ENCODE data around the gene STK33.

Gene STK33

DNA sequence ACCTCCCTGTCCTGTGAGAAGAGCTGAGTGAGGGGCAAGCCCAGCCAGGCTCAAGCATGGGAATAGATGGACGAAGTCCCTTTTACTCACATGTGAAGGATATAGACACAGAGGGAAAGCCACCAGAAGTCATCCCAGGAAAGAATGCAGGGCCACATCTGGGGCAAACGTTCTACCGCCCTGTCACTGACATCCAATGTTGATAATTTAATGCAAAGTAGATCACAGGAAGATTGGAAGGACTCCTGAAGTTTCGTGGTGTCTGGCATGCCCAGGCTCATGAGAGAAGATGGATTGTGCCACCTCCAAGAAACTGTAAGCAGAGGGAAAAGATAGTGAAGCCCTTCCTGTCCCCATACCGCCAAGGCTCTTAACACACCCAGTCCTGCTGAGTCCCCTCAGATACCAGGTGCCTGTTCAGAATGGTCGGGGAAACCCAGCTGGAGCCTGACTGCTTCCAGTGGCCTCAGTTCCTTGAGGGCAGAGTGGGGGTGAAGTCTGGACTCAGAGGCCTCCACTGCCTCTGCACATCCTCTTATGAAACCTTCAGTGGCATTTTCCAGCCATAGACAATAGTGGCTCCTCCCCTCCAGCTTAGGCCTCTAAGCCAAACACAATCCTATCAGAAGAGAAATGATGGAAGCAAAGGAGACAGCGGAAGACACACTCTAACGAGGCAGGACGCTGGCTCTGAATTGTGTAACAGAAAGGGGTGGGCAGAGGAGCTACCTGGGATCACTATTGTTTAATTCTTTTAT, 7.5 kb upstream of the STK33 start:
- no peak for DNase-seq

DNA sequence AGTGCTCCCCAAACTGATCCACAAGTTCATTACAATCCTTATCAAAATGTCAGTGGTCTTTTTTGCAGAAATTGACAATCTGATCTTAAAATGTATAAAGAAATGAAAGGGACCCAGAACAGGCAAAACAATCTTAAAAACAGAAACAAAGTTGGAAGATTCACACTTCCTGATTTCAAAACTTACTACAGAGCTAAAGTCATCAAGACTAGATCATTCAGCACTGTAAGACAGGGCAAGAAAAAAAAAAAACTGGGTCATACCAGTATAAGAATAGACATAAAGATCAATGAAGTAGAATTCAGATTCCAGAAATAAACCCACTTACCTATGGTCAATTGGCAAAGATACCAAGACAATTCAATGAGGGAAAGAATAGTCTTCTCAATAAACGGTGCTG, 4.5 kb upstream of the STK33 start:
- no peak for DNase-seq

DNA sequence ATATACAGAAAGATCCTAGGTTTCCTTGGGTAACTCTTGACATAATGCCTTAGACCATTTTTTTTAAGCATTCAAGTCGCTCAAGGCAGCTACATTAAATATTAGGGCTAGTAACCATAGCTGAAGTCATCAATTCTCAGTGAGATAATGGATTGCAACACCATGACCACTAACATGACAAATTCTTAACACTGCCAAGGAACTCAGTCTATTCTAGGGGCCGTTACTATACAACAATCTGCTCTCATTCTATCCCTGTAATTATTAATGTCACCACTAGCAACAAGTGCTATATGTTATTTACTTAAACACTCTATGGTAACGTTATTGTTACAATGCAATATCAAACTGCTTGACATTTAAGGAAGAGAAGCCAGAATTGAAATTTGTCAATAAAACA, 3.2 kb upstream of the STK33 start:
- no peak for DNase-seq

DNA sequence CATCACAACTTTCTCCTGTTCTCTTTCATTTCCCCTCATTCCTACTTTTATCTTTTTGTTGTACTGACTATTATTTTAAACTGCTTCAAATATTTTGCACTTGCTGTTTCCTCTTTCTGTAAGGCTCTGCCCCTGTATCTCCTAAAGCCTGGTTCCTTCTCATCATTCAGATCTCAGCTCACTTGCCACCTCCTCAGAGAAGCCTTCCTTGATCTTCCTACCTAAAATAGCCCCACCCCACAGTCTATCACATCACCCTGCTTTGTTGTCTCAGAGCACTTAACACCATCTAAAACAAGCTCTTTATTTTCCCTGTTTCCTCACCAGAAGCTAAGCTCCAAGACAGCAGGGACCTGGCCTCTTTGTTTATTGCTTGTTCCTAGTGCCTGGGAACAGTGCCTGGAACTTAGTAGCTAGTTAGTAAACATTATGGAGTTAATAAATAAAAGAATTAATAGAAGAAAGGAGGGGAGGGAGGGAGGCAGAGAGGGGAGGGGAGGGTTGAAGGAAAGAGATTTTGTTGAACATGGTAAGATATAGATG, 2.5 kb upstream of the STK33 start:
- no peak for DNase-seq

DNA sequence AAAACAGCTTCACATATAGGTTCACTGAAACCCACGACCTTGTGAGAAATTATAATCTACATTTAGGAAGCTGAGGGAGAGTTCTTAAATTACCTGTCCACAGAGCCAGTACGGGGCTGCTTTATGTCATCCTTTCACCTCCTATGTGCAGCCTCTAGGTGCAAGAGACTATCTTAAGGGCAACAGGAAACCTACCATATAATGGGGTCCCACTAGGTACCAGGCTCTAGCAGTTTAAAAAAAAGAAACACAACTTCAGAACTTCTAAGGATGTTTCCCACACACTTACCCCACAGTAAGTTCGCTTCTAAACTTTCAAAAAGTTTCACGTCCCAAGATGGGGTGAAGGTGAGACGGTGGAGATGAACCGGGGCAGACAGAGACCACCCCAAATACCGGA, 573 bp downstream of the STK33 start:
- DNase-seq = no peak

DNA sequence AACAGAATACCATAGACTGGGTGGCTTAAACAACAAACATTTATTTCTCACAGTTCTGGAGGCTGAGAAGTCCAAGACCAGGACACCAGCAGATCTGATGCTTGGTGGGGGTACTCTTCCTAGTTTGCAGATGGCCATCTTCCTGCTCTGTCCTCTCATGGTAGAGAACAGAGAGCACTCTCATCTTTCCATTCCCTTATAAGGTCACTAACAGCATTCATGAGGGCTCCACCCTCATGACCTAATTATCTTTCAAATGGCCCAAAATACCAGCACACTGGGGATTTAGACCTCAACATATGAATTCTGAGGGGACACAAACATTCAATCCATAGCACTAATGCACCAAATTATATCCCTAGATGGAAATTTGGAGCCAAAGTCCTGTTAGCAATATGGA, 6.1 kb downstream of the STK33 start:
- DNase-seq = no peak

DNA sequence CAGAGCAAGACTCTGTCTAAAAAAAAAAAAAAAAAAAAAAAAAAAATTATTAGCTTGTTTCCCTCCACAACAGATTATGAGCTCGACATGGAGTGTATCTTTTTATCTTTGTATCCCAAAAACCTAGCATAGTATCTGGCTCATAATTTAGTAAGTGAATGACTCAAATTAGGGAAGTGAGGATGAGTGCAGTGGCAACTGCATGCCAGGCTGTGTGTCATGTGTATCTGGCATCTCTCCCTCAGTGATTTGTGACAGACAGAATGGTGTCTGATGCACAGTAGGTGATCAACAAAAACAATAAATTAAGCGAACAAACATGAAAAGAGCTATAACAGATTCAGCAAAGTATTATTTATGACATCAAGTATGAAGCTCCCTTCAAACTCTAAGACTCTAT, 7.2 kb downstream of the STK33 start:
- no peak for DNase-seq

DNA sequence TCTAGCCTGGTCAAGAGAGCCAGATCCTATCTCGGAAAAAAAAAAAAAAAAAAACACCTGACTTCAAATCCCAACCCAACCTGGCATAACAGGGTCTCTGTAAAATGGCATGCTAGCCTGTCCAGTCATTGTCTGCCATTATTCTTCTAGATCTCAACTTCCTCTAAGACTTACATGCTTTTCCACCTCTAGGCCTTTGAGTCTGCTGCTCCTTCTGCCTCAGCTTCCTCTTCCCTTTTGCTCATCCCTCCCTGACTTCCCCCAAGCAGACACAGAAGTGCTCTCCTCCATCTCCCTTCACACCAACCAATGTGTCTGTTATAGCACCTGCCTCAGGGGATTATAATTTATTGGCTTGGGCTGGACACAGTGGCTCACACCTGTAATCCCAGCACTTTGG, 7.8 kb downstream of the STK33 start:
- no peak for DNase-seq

DNA sequence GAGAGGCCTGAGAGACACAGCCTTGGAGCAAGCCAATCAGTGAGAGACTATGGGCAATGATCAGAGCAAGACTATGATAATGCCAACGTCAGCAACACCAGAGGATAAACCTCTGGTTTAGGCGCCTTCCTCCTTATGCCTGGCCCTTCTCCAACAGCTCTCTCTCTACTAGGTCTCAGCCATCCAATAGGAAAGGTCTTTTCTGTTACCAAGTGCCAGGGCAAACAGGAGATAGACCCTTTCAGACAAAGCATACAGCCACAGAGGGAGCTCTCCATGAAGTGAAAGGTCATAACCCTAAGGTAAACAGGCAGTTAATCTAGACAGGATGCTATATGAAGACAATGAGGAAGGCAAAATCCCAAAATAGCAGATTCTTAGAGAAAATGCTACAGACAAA, 9.5 kb downstream of the STK33 start:
- DNase-seq = no peak

DNA sequence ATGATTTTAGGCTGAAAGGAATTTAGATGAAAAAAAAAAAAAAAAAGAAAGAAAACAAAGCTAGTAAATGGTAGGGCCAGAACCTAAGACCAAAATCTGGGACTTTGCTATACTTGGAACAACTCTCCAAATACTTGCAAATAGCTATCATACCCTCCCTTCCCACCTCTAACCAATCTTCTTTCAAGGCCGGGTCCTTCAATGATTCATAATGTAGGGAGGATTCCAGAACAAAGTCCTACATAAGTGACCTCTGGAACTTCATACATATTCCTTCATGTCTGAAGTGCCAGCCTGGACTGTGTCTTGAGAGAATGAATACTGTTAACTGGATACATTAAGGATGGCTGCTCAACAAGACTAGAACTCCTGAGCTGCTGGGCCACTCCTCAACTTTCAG, 9.9 kb downstream of the STK33 start:
- no peak for DNase-seq

DNA sequence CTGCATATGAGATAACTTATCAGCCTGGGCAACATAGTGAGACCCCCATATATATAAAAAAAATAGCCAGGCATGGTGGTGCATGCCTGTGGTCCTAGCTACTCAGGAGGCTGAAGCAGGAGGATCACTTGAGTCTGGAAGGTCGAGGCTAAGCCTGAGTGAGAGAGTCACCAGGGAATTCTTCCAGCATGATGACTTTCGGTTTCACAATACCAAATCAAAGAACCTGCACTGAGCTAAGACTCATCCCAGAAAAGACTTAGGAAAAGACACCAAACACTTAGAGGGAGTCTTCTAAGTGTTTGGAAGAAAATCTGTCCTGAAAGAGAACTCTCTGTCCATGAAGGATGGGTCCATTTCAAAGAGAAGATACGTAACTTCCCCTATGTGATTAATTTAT, 12.7 kb downstream of the STK33 start:
- DNase-seq = no peak

DNA sequence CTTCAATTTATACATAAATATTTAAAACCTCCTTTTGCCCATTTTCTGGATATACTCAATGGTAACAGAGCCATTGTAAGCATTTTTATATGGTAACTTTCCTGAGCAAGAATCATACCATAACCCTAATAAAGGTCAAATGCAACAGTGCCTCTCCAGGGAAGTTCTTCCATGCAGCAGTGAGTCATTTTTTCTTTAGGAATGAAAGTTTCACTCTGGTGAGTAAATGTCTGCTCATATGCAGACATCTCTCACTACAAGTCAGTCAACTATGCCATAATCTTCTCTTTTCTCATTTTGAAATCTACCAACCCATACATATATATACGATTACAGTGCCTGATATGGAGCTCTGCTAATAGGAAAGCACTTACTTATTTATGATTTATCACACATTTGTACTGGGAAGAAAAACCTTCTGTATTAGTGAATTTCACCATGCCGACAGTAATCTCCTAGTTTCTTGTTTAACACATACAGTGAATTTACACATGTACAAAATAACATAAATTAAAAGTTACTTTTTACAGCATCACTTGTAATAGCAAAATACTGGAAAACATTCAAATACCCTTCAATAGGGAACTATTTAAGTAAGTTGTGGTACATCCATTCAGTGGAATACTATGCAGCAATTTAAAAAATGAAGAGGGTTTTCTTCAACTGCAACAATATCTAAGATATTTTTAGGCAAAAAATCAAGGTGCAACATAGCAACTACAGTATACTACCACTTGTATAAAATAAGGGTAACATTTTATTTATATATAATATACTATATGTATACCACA, 16.0 kb downstream of the STK33 start:
- no peak for DNase-seq

DNA sequence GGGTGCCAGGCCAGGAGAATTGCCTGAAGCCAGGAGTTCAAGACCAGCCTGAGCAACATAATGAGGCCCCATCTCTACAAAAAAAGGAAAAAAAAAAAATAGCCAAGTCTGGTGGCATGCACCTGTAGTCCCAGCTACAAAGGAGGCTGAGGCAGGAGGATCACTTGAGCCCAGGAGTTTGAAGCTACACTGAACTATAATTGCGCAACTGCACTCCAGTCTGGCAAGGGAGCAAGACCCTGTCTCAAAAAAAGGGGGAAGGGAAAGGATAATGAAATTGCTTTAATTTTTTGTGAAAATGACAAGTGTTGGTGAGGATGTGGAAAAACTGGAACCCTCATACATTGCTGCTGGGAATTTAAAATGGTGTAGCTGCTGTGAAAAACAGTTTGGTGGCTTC, 19.2 kb downstream of the STK33 start:
- no peak for DNase-seq

DNA sequence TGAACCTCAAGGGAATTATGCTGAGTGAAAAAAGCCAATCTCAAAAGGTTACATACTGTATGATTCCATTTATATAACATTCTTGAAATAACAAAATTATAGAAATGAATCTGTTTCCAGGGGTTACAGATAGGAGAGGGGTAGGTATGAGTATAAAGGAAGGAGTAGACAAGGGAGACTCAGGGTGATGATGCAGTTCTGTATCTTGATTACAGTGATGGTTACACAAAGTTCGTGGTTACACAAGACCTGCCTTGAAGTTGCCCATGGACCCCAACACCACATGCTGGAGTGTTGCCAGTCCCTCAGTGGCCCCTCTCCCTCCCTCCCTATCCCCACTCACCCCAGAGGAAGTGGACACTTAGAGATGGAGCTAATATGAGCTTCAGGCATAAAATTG, 20.3 kb downstream of the STK33 start:
- no peak for DNase-seq

DNA sequence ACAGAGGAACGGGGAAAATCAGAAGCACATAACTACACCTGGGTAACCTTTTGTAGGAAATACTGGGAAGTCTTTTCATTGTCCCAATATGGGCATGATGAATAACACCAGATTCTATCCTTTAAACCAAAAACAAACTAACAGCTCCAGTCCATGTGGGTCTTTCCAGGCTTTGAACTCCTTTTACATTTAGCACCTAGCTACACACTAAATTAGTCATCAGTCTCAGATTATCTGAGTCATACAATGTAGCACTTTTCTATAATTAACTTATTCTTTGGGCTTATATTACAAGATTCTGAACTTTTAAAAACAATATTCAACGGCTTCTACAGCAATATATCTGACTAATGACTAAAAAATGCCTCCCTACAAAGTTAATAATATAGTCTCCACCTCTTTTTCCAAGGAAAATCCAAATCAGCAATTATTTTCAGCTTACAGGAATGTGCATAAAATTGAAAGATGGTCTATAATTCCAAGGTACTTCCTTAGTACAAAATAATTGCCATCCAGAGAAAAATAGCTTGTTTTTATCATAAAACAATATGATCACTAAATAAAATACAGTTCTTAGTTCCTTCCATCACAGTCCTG, 26.3 kb downstream of the STK33 start:
- no peak for DNase-seq

DNA sequence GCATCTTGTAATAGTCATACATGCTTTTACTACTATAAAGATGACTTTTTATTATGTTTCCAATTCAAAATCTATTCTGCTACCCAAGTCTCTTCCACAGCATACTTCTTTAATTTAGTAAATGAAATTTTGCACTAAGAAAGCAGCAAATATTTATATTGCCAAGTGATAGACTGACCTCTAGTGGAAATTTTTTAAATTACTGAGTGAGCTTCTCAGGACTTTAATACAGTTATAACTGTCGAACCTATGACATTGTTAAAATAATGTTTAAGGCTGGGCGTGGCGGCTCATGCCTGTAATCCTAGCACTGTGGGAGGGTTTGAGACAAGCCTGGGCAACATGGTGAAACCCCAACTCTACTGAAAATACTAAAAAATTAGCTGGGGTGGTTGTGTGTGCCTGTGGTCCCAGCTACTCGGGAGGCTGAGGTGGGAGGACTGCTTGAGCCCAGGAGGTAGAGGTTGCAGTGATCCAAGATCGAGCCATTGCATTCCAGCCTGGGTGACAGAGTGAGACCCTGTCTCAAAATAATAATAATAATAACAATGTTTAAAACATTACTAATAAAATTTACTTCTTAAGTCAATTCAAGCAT, 27.3 kb downstream of the STK33 start:
- no peak for DNase-seq

DNA sequence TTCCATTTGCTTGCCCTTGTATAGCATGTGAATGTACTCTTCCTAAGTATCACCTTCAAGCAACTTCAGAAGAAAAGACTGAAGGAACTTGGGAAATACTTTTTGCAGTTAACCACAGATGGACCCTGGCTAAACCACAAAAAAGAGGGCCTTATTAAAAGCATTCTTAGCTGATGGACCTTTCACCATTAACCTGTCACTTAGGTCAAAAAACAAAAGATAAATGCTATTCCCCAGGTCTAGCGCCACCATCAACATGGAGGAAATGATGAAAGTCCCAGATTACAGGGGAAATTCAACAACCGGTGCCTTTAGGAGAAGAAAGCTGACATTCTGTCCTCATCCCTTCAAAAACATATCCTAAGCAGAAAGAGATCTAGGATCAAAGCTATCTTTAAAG, 29.5 kb downstream of the STK33 start:
- no peak for DNase-seq

DNA sequence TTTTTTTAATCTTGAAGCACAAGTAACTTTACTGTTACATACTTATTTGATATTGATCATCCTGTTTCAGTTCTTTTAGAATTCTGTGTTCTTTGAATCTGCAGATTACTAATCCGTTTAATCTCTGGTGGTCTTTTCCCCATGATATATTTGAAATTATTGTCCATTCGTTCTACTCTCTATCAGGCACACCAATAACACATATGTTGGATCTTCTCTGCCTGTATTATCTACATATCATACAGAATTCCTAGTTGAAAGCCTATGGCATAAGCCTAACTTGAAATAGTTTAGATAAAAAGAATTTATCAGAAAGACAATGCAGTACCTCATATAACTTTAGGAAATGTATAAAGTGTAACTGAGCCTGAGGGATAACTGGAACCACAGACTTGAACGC, 32.6 kb downstream of the STK33 start:
- no peak for DNase-seq

DNA sequence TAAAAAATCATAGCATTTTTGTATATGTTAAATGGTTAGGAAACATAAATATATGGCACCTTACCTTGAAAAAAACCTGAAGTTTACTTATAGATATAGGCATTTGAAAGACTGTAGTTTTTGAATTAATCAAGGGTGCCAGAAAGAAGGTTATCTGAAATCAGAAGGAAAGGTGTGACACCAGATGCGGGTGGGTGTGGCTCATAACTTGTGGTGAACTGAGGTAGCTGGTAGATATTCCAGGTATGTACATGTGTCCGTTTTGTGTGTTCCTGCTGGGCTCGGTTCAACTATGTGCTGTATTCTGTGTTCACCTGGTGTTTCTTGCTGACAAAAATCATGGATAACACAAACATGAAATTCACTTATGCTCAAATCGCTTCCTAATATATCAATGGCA, 35.6 kb downstream of the STK33 start:
- no peak for DNase-seq

DNA sequence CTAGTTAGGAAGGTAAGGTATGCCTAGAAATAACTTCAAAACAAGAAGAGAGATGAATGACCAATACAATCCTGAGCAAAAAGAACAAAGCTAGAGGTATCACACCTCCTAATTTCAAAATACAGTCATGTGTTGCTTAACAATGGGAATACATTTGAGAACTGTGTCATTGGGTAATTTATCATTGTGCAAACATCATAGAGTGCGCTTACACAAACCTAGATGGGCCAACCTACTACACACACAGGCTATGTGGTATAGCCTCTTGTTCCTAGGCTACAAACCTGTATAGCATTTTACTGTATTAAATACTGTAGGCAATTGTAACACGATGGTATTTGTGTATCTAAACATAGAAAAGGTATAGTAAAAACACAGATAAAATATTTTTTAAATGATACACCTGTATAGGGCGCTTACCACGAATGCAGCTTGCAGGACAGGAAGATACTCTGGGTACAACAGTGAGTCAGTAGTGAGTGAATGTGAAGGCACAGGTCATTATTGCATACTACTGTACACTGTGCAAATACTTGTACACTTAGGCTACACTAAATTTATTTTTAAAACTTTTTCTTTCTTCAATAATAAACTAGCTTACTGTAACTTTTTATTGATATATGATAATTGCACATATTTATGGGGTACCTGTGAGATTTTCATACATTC, 48.2 kb downstream of the STK33 start:
- no peak for DNase-seq

DNA sequence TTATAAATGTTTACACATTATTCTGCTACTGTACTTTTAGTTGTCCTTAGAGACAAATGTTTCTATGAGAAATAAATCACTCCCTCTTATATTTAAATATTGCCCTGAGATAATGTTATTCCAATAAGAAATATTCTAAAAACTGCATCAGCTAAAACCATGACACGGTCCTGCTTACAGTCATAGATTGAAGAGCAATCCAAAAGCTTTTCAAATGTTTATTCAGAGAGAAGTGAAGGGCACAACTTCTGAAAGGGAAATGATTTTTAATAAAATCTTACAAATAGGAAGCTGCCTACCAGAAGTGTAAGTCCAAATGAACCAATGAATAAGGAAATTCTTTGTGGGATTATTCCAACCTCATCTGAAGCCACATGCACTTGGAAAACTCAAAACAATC, 49.2 kb downstream of the STK33 start:
- no peak for DNase-seq

DNA sequence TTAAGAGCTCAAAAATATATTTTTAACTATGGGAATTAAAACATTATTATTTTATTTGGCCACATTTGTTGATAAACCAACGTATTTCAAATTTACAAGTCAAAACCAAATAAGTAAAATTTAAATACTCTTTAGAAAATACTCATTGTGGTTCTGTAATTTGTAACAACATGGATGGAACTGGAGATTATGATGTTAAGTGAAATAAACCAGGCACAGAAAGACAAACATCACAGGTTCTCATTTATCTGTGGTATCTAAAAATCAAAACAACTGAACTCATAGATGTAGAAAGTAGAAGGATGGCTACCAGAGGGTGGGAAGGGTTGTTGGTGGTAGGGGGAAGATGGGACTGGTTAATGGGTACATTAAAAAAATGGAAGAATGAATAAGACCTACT, 50.8 kb downstream of the STK33 start:
- DNase-seq = no peak

DNA sequence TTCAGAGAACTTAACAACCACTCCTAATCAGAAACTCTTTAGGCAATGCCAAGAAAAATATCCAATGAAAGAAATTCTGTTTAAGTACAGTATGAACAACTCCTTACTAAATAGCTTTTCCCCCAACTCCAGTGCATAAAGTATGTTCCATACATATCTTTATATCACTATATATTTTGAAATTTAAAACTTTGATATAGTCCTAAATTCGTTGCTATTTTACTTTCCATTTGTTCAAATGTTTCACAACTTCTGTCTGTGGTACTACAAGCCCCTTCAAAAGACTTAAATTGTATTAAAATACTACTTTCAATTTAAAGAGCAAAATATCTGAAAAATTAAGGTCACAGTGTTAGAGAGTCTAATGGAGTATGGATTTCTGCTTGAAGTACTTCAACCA, 52.6 kb downstream of the STK33 start:
- no peak for DNase-seq
